Epithelial cell of esophagus (primary cell): Measurements from ENCODE around the gene TAF10.

Source experiments
- DNase-seq: peaks from one replicate; pipeline ENCODE4 v3.0.0; 2010; ENCODE audit warnings: low read depth
- H3K4me3 ChIP-seq: 2 replicates; pipeline ENCODE4 v1.5.1; 2011; ENCODE audit warnings: mild to moderate bottlenecking, low read length, control low read depth
- TF ChIP-seq, protein P1 (sequence below): IDR thresholded peaks from 2 replicates; pipeline ENCODE4 v1.5.1; 2011; ENCODE audit warnings: low read depth, mild to moderate bottlenecking, low read length, control low read depth, inconsistent platforms; ENCODE audit not compliant: insufficient read depth; ENCODE audit errors: missing control alignments

TAF10 gene

DNA sequence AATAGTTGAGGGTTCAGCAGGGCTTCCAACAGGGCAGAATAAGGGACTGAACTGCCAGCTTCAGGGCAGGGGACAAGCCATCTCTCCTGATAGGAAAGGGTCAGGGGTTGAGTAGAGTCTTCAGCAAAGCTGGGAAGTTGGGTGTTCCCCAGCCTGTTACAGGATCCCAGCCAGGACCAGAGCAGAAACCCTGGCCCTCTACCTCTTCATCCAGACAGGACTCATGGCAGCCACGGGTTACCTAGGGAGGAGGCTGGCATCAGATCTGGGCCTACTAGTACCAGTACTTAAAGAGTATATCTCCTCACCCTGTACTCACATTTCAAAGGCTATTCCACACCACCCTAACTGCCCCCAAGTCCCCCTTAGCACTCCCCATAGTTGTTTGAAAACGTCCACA, 2.4 kb upstream of the TAF10 start:
- no peak for DNase-seq
- TF ChIP-seq, protein P1, sequence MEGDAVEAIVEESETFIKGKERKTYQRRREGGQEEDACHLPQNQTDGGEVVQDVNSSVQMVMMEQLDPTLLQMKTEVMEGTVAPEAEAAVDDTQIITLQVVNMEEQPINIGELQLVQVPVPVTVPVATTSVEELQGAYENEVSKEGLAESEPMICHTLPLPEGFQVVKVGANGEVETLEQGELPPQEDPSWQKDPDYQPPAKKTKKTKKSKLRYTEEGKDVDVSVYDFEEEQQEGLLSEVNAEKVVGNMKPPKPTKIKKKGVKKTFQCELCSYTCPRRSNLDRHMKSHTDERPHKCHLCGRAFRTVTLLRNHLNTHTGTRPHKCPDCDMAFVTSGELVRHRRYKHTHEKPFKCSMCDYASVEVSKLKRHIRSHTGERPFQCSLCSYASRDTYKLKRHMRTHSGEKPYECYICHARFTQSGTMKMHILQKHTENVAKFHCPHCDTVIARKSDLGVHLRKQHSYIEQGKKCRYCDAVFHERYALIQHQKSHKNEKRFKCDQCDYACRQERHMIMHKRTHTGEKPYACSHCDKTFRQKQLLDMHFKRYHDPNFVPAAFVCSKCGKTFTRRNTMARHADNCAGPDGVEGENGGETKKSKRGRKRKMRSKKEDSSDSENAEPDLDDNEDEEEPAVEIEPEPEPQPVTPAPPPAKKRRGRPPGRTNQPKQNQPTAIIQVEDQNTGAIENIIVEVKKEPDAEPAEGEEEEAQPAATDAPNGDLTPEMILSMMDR = no peak
- H3K4me3 ChIP-seq = no peak overlapping the region

DNA sequence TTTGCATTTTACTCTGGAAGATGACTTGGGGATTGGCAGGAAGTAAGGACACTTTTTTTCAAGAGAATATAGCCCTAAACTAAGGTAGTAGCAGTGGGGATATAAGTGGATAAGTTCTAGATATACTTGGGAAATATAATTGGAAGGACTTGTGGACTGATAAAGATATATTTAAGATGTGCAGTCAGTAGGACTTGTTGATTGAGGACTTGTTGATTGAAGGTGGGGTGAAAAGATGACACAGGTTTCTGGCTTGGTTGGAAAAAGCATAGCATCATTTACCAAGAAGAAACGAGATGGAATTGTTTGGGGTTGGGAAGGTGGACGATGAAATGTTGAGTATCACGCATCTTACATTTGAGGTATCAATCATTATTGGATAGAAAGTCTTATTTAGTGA, 1.5 kb upstream of the TAF10 start:
- no peak overlapping the region for H3K4me3 ChIP-seq
- DNase-seq = no peak
- TF ChIP-seq, protein P1 = no peak

DNA sequence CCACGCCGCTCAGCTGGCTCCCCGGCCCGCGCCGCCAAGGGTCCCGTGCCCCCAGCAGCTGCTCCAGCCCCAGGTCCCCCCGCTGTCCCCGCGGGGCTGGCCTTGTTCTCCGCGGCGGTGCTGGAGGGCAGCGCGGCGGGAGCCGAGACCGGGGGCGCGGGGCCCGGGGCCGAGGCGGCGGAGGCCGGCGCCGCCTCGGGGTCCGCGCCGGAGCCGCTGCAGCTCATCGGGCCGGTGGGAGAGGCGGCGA, 128 bp downstream of the TAF10 start:
- peak overlapping the region; percentile 78 for H3K4me3 ChIP-seq
- no peak for DNase-seq
- TF ChIP-seq, protein P1 = no peak

DNA sequence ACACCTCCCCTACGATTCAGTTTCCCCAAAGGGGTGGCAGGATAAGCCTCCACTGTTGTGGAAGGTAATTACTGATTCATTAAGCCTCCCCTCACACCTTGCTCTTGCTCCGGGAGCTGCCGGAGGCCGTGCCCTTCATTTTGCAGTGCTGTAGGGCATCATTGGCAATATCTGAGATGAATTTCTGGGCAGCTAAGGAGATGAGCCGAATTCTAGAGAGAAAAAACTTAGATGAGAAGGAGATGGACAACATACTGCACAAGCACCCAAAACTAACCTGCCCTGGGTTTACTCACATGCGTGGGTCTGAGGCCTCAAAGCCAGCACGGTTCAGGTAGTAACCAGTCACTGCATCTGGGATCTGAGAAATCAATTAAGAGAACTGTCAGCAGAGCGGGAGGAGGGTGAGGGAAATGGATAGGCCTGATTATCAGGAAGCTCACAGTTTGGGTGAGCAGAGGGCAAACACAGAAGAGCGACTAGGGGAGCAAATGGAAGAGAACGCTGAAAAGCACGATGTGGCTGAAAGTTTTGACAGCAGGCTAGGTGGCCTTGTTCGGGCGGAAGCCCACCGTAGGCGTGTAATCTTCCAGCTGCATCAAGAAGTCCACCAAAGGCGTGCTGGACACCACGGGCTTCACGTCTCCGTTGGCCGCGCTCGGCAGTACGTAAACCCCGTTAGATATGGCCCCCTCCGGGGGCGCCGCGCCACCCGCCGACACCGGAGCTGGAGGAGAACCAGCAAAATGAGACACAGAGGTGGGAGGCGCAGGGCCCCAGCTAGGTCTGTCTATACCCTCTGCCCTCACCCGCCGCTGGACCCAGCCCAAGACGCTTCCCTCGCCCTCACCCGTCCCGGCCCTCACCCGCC, 689 bp downstream of the TAF10 start:
- TF ChIP-seq, protein P1 = no peak
- peak overlapping the region; percentile 78 for H3K4me3 ChIP-seq
- peak; percentile 7 for DNase-seq

DNA sequence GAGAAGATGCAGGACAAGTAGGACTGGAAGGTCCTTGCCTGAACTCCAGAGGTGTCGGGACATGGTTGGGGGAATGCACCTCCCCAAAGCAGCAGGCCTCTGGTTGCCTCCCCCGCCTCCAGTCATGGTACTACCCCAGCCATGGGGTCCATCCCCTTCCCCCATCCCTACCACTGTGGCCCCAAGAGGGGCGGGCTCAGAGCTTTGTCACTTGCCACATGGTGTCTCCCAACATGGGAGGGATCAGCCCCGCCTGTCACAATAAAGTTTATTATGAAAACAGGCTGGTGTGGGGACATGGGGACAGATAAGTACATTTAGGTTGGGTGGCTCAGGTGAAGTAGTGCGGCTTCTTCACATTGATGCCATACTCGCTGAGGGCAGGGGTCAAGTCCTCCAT, 1.4 kb downstream of the TAF10 start:
- DNase-seq = no peak
- H3K4me3 ChIP-seq = no peak overlapping the region
- TF ChIP-seq, protein P1 = no peak

DNA sequence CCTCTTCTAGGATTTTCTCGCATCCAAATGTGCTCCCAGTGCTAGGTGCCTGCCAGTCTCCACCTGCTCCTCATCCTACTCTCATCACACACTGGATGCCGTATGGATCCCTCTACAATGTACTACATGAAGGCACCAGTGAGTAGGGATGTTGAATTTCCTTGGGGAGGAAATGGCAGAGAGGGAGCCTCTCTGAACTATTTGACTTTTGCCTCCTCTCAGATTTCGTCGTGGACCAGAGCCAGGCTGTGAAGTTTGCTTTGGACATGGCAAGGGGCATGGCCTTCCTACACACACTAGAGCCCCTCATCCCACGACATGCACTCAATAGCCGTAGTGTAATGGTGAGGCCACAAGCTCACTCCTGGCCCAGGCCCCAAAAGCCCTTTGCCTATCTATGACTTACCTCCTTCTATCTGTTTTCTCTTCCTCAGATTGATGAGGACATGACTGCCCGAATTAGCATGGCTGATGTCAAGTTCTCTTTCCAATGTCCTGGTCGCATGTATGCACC, 2.5 kb downstream of the TAF10 start:
- TF ChIP-seq, protein P1 = no peak
- no peak overlapping the region for H3K4me3 ChIP-seq

More for the DNA sequence above, 2.5 kb downstream of the TAF10 start:
- DNase-seq = no peak
